HG02970 (cell line): ENCODE data around the gene MAGI3.
"Not testable (repeated sequence)": the region's sequence is repeated elsewhere in the genome, so short reads cannot be mapped to it uniquely, and the experiment has no call there.

ENCODE experiments used
- ATAC-seq: cut with Tn5 transposase; IDR thresholded peaks from one replicate; pipeline ENCODE4 v1.9.1; 2021; ENCODE audit warnings: mild to moderate bottlenecking, moderate library complexity, moderate number of reproducible peaks; ENCODE audit not compliant: unreplicated experiment, low FRiP score

MAGI3 gene

GRCh38 chr1:113508364-113509164 is 118.2 kb downstream of the MAGI3 start:
- ATAC-seq, result no peak

- not testable (repeated sequence) for ATAC-seq
Observed at GRCh38 chr1:113509766-113510165, 119.5 kb downstream of the MAGI3 start.

- no peak for ATAC-seq
Observed at GRCh38 chr1:113511269-113511668, 121.0 kb downstream of the MAGI3 start.

- ATAC-seq, result no peak
Observed at GRCh38 chr1:113515498-113515897, 125.2 kb downstream of the MAGI3 start.

- no peak for ATAC-seq
Observed at GRCh38 chr1:113517346-113517745, 127.0 kb downstream of the MAGI3 start.

GRCh38 chr1:113517983-113518382 is 127.7 kb downstream of the MAGI3 start:
- ATAC-seq, result no peak

- no peak for ATAC-seq
Observed at GRCh38 chr1:113519556-113519955, 129.2 kb downstream of the MAGI3 start.

GRCh38 chr1:113530021-113530420 is 139.7 kb downstream of the MAGI3 start:
- ATAC-seq, result no peak

GRCh38 chr1:113531321-113531720 is 141.0 kb downstream of the MAGI3 start:
- no peak for ATAC-seq

GRCh38 chr1:113533061-113533460 is 142.7 kb downstream of the MAGI3 start:
- no peak for ATAC-seq

GRCh38 chr1:113534130-113534817 is 144.0 kb downstream of the MAGI3 start:
- ATAC-seq, result no peak

- ATAC-seq, result no peak
Observed at GRCh38 chr1:113534875-113535274, 144.6 kb downstream of the MAGI3 start.

- no peak for ATAC-seq
Observed at GRCh38 chr1:113536182-113536780, 146.0 kb downstream of the MAGI3 start.

GRCh38 chr1:113538225-113538624 is 147.9 kb downstream of the MAGI3 start:
- no peak for ATAC-seq

GRCh38 chr1:113540335-113540734 is 150.0 kb downstream of the MAGI3 start:
- ATAC-seq, result no peak

- no peak for ATAC-seq
Observed at GRCh38 chr1:113541106-113541505, 150.8 kb downstream of the MAGI3 start.

- no peak for ATAC-seq
Observed at GRCh38 chr1:113542221-113542701, 151.9 kb downstream of the MAGI3 start.

GRCh38 chr1:113543110-113543509 is 152.8 kb downstream of the MAGI3 start:
- no peak for ATAC-seq

GRCh38 chr1:113545210-113545609 is 154.9 kb downstream of the MAGI3 start:
- ATAC-seq, result no peak

GRCh38 chr1:113545626-113546025 is 155.3 kb downstream of the MAGI3 start:
- no peak for ATAC-seq

- ATAC-seq, result no peak
Observed at GRCh38 chr1:113551728-113552127, 161.4 kb downstream of the MAGI3 start.
